AG04450 (cell line): ENCODE measurements around the gene STK32C. TPM values are rescaled to one million over a fixed set of nuclear protein-coding genes. Genes with fewer than 3 reads are reported as not detected.
A peak's percentile ranks its signal among the peaks of the same experiment; 100 is the strongest.

Source experiments
- CTCF ChIA-PET: fragments of 300-600, 350-600 bp; formaldehyde crosslinking; extraction: SDS; loops from one replicate; lab custom pipeline; 2022; ENCODE audit warnings: antibody characterized with exemption, inconsistent platforms; lab: Charles Lee
- POLR2A ChIA-PET: fragments of 350-600 bp; formaldehyde crosslinking; extraction: SDS; loops from one replicate; lab custom pipeline; 2021; ENCODE audit warnings: antibody characterized with exemption, inconsistent platforms; lab: Yijun Ruan, JAX
- DNase-seq: peaks from one replicate; pipeline ENCODE4 v3.0.0-alpha.2; 2011; ENCODE audit warnings: low read depth, low spot score
- H3K27ac ChIP-seq: one replicate; pipeline ENCODE4 v1.5.1; 2012; ENCODE audit warnings: low read depth, low read length, control low read depth
- H3K27me3 ChIP-seq: one replicate; pipeline ENCODE4 v1.6.0; 2012; ENCODE audit warnings: low read length; ENCODE audit not compliant: control insufficient read depth, insufficient read depth
- H3K4me3 ChIP-seq: 2 replicates; pipeline ENCODE4 v1.5.1; 2011; ENCODE audit warnings: mild to moderate bottlenecking, low read depth, low read length, control low read depth
- H3K9me3 ChIP-seq: 2 replicates; pipeline ENCODE4 v1.5.1; 2012; ENCODE audit warnings: low read length; ENCODE audit not compliant: control insufficient read depth, insufficient read depth
- CTCF ChIP-seq: IDR thresholded peaks from 2 replicates; pipeline ENCODE4 v1.5.1; 2011; ENCODE audit warnings: low read depth, low read length, control low read depth, inconsistent platforms
- polyA plus RNA-seq: library from polyadenylated mRNA; depleted of rRNA; stranded (reverse); fragments of >200 nt; gene quantifications from 2 replicates; pipeline ENCODE4 v1.2.3, GENCODE V29; 2011

STK32C gene
- polyA plus RNA-seq, 1 experiment = 5.3 TPM

GRCh38 chr10:132273966-132274365 is 33.8 kb downstream of the STK32C start:
- no peak for TF ChIP-seq CTCF
- ChIA-PET POLR2A (no interaction called here), CTCF (no interaction called here)
- no peak overlapping the region for H3K27ac ChIP-seq
- peaks cover 17% of the 10 kb centered on the region for H3K27me3 ChIP-seq
- H3K9me3 ChIP-seq = no peaks in the 10 kb centered on the region; the same call in 1 of the 2 replicates
- no peak overlapping the region for H3K4me3 ChIP-seq
- DNase-seq = no peak

- Histone ChIP-seq H3K27ac (no peak overlapping the region), H3K4me3 (no peak overlapping the region), H3K9me3 (no peaks in the 10 kb centered on the region; the same call in 1 of the 2 replicates), H3K27me3 (peaks cover 17% of the 10 kb centered on the region)
- no peak for TF ChIP-seq CTCF
- CTCF ChIA-PET = interaction anchor here (0.6 kb wide), 1 partner anchor 37 kb away, joined by 3 read pairs; no protein-coding TSS in a partner anchor
- POLR2A ChIA-PET = interaction anchor here (1.0 kb wide), 1 partner anchor 9 kb away, joined by 3 read pairs; no protein-coding TSS in a partner anchor
- DNase-seq = no peak
Observed at GRCh38 chr10:132273304-132273944, 34.3 kb downstream of the STK32C start.

GRCh38 chr10:132272231-132272971 is 35.3 kb downstream of the STK32C start:
- Histone ChIP-seq H3K4me3 (no peak overlapping the region), H3K27ac (peak overlapping the region; percentile 39), H3K27me3 (peaks cover 16% of the 10 kb centered on the region), H3K9me3 (no peaks in the 10 kb centered on the region; the same call in 1 of the 2 replicates)
- TF ChIP-seq CTCF = 0 out of 2 replicates have a peak, but pooled peaks have one; percentile 9
- CTCF ChIA-PET = no interaction called here
- DNase-seq = peak; percentile 29
- POLR2A ChIA-PET = interaction anchor here (0.5 to 1.0 kb wide), 2 partner anchors 10 to 25 kb away, joined by 3 to 4 read pairs; no protein-coding TSS in a partner anchor

- H3K9me3 ChIP-seq = no peaks in the 10 kb centered on the region; the same call in 1 of the 2 replicates
- peaks cover 9% of the 10 kb centered on the region for H3K27me3 ChIP-seq
- ChIA-PET POLR2A (interaction anchor here (0.5 kb wide), 1 partner anchor 24 kb away, joined by 4 read pairs; no protein-coding TSS in a partner anchor), CTCF (no interaction called here)
- no peak for DNase-seq
- TF ChIP-seq CTCF = no peak
- H3K4me3 ChIP-seq = no peak overlapping the region
- H3K27ac ChIP-seq = peak overlapping the region; percentile 39
Observed at GRCh38 chr10:132271458-132272230, 36.1 kb downstream of the STK32C start.
